Measurements from ENCODE around the gene KREMEN1.
"Not testable (repeated sequence)": the region's sequence is repeated elsewhere in the genome, so short reads cannot be mapped to it uniquely, and the experiment has no call there.

Gene KREMEN1

DNA sequence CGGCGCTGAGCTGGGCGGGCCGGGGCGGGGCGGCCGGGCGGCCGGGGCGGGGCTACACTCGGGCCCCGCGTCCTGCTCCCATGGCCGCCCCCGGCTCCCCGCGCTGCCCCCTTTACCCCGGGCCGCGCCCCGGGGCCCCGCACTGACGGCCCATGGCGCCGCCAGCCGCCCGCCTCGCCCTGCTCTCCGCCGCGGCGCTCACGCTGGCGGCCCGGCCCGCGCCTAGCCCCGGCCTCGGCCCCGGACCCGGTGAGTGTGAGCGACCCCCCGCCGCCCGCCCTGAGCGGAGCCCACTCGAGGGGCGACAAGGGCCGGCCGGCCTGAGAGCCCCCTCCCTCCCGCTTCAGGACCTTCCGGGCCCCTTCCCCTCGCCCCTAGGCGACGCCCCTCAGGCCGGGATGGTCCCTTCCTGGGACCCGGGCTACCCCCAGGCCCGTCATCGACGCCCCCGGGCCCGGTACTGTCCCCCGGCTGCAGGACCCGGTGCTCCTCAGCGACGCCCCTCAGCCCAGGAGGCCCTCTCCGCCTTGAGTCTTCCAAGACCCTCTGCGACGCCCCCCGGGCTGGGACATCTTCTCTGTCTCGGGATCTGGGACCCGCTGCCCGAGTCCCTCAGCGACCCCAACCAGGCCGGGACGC, at the start of gene KREMEN1:
KREMEN1 (plus strand) TSS at position 57 of the 639 bp plus-strand sequence; CDS start at position 153, 96 bp downstream.
- DNase-seq, result no peak

- DNase-seq, result no peak
Observed at GRCh38 chr22:29023172-29023796, 49.6 kb upstream of the KREMEN1 start.

DNA sequence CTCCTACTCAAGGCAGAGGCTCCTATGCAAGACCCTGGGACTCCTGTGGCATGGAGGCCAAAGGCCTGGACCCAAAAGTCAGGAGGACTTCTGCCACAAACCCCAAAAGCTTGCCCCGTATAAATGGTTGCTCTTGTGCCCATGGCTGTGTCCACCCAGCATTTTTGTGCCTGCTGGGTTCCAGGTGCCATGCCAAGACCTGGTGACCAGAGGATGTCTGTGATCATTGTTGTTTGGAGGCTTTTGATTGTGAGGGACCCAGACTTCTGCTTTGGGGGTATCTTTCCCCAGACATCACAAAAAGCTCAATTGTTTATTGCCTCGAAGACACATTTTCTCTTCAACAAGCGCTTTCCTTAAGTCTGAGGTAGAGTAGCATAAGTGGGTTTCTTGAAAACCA, 46.3 kb upstream of the KREMEN1 start:
- DNase-seq, result no peak

GRCh38 chr22:29028468-29028867, 44.4 kb upstream of the KREMEN1 start:
- DNase-seq, result no peak

- no peak for DNase-seq
Observed at GRCh38 chr22:29029202-29030000, 43.4 kb upstream of the KREMEN1 start.

DNA sequence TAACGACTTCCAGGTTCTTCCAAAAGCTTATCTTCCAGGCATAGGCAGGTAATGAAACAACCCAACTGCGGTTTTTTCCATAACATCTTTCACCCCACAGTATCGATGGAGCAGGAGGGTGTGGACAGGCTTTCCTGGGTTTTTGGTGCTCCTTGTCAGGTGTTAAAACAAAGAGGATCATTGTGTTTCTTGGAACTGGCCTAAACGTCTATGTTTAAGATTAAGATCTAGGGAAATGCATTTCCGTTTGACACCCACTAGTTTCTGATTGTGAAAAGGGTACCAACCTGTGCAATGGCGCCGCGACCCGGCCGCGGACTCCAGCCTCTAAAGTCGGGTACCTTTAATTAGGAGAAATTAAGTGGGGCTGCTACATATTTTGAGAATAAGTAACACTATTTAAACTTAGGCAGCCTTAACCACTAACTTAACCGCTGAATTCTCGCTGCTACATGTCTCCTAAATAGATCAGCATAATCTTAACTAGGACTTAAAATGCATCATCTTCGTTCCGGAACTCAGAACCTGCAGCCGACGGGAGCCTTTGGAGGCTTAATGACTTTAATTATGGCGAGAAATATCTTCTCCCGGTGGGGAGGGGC, 42.7 kb upstream of the KREMEN1 start:
- no peak for DNase-seq

DNA sequence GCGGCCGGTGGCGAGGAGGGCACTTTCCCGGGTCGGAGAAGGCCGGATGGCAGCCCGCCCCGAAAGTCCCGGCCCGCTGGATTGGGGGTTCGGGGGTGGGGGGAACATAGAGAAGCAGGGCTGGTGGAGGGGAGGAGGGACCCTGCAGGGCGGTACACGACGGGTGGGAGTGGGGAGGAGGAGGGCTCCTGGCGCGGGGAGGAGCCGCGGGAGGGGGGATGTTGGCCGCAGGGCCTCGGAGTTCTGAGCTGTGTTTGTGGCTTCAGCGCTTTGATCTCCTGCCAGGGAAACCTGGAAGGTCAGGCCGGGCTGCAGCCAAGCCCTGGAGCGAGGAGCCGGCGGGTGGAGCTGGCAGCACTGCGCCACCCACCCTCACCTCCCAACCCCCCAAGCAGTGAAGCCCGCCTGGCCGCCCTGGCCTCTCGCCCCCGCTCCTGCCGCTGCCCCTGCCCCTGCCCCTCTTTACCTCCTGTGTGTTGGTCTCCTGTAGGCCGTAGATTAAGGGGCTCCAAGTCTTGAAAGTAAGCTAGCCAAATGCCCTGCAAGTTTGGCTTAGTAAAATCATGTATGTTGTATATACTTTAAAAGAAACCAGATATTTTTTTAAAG, 42.1 kb upstream of the KREMEN1 start:
- no peak for DNase-seq

- no peak for DNase-seq
Observed at GRCh38 chr22:29031227-29032011, 41.4 kb upstream of the KREMEN1 start.

- DNase-seq, result no peak
Observed at GRCh38 chr22:29032014-29032475, 40.8 kb upstream of the KREMEN1 start.

DNA sequence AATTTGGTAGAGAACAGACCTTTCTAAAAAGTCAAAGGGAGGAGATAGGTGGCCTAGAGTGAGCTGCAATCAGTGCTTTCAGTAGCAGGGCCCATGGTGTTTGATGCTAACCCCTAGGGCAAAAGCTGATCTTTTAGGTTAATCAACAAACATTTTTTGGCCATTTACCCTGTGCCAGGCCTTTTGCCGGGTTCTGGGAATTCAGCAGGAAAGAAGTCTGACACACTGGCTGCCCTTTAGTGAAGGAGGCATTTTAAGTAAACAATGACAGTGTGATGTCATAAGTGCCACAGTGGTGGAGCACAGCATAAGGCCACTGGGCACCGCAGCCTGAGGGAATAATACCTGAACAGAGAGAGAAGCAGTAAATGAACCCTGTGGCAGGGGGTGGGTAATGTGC, 40.3 kb upstream of the KREMEN1 start:
- no peak for DNase-seq

- no peak for DNase-seq
Observed at GRCh38 chr22:29037340-29037932, 35.4 kb upstream of the KREMEN1 start.

DNA sequence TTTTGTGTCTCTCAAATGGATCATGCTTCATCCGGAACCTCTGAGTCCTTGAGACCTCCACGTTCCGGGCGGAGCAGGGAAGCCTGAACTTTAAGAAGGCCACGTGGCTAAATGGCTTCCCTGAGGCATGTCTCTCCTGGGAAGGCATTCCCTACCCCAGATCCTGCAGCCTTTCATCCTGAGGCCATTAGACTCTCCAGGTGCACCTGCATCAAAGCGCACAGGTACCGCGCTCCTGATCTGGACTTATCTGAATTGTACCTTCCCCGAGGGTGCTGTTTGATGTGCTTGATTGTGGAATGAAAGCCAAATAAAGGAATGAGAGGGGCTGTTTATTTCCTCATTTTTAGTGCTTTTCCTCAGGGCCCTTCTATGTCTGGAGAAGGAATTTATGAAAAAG, 33.7 kb upstream of the KREMEN1 start:
- no peak for DNase-seq

DNA sequence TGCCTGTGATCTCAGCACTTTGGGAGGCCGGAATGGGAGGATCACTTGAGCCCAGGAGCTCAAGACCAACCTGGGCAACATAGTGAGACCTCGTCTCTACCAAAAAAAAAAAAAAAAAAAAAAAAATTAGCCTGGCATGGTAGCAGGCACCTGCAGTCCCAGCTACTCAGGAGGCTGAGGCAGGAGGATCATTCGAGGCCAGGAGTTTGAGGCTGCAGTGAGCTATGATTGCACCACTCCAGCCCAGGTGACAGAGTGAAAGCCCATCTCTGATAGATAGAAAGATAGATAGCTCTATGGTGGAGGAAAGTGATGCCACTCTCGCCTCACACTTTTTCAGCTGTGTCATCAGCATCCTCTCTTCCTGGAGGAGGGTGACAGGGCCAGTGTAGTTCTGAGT, 33.2 kb upstream of the KREMEN1 start:
- DNase-seq, result not testable (repeated sequence)

DNA sequence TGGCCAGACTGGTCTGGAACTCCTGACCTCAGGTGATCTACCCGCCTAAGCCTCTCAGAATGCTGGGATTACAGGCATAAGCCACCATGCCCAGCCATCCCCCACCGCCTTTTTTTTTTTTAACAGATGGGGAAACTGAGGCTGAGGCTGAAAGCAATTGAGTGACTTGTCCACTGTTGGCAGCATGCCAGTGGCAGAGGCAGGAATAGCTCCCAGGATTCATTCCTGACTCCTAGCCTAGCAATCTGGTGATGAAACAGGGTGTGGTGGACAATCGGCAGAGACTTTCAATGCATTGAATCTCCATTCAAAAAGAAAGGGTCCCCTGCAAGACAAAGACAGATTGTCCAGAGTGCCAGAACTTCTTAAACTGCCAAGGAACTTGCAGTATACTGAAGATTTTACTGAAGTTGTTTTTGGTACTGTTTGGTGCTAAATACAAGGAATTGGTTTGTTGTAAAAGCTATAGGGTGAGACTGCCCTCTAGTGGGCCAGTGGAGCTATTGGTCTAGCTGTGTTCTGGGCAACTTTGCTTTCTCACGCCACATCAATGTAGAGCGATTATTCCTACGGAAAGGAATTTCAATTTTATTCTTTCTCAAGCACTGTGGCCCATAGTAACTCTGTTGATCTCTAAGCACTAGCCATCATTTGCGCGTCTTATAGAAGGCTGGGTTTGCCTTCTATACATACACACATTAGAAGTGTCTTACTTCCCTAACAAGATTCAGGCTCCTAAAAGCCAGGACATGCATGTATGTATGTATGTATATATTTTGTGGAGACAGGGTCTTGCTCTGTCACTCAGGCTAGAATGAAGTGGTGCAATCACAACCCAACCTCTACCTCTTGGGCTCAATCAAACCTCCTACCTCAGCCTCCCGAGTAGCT, 32.2 kb upstream of the KREMEN1 start:
- DNase-seq, result peak in 1 of 2 experiments; percentile 29

- DNase-seq, result no peak
Observed at GRCh38 chr22:29041408-29041807, 31.4 kb upstream of the KREMEN1 start.

DNA sequence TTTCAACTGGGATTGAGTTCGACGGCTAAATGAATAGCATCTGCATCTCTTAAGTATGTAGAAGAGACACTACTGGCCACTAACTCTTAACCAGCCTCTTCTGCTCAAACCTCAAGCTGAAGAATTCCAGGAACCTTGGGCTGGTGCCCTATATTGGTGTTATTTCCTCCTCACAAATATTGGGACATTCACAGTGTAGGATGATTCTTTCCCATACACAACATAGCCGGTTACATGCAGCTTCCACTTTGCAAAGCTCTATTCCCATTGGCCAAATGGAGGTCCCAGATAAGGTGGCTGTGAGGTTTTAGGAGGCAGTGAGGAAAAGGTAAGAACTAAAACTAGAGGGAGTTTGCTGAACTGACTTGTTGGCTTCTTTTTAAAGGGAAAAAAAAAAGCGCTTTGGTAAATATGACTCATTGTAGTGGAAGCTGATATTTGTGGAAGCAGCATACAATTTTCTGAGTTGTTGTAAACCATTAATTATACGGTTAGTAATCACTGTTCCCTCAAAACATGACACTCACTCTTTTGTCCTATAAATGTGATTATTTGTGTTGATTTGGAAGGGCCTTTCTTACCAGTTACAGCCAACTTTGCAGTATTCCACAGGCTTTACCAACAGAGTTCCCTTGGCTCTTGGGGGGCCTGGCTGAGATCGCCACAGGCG, 28.8 kb upstream of the KREMEN1 start:
- DNase-seq, result no peak

DNA sequence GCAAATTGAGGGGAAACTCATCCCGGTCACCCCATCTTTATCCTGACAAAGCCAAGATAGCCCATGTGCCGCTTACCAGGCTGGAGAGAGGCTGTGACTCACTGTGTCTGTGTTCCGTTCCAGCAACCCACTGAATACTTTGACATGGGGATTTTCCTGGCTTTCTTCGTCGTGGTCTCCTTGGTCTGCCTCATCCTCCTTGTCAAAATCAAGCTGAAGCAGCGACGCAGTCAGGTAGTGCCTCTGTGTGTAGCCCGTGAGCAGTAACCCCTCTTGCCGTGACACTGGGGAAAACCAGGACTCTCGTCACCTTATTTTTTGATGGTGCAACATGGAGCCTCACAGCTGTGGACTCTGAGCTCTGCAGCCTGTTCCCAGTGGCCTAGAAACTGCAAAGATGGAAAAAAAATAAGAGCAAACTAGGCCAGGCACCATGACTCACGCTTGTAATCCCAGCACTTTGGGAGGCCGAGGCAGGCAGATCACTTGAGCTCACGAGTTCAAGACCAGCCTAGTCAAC, 28.1 kb upstream of the KREMEN1 start:
- no peak for DNase-seq

DNA sequence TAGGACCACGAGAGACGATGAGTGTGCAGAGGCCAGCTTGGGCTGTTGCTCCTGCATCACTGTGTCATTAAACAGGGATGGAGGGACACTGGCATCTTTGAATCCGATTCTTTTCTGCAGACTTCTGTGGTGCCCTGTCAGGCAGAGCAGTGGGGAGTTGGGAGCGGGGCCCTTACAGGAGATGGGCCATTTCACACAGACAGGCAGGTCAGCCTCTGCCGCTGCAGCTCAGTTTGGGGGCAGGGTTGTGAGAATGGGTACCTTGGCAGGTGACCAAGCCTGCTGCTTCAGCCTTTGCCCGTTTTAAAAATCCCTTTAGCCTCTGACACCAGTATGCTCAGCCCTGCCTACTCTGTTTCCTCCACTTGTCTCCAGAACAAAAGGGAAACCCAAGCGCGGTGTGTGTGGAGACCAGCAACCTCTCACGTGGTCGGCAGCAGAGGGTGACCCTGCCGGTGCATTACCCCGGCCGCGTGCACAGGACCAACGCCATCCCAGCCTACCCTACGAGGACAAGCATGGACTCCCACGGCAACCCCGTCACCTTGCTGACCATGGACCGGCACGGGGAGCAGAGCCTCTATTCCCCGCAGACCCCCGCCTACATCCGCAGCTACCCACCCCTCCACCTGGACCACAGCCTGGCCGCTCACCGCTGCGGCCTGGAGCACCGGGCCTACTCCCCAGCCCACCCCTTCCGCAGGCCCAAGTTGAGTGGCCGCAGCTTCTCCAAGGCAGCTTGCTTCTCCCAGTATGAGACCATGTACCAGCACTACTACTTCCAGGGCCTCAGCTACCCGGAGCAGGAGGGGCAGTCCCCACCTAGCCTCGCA, 23.8 kb upstream of the KREMEN1 start:
- no peak for DNase-seq
